Neural progenitor cell (in vitro differentiated cells): ENCODE measurements around the gene KRTAP2-1.

Source experiments
- EZH2phosphoT487 ChIP-seq: fragments of 200-600 bp; sonication (generic); IDR thresholded peaks from 2 replicates; pipeline ENCODE4 v1.6.1; 2017; ENCODE audit warnings: antibody characterized with exemption
- TF ChIP-seq, protein P1 (sequence below): fragments of 200-600 bp; sonication (generic); IDR thresholded peaks from 2 replicates; pipeline ENCODE4 v1.5.1; 2017; ENCODE audit warnings: antibody characterized with exemption, mild to moderate bottlenecking

GRCh38 chr17:41049110-41049509, 2.0 kb upstream of the KRTAP2-1 start:
- TF ChIP-seq, protein P1, sequence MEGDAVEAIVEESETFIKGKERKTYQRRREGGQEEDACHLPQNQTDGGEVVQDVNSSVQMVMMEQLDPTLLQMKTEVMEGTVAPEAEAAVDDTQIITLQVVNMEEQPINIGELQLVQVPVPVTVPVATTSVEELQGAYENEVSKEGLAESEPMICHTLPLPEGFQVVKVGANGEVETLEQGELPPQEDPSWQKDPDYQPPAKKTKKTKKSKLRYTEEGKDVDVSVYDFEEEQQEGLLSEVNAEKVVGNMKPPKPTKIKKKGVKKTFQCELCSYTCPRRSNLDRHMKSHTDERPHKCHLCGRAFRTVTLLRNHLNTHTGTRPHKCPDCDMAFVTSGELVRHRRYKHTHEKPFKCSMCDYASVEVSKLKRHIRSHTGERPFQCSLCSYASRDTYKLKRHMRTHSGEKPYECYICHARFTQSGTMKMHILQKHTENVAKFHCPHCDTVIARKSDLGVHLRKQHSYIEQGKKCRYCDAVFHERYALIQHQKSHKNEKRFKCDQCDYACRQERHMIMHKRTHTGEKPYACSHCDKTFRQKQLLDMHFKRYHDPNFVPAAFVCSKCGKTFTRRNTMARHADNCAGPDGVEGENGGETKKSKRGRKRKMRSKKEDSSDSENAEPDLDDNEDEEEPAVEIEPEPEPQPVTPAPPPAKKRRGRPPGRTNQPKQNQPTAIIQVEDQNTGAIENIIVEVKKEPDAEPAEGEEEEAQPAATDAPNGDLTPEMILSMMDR, result no peak
- TF ChIP-seq EZH2phosphoT487, result no peak
